Measurements from ENCODE around the gene PCMT1. TPM values are rescaled to one million over a fixed set of nuclear protein-coding genes. Genes with fewer than 3 reads are reported as not detected.

The PCMT1 gene
- total and polyA plus RNA-seq, 2 of the 13 experiments (the other 11 are each of a cell fraction or from before 2014, with no cell fraction given) = 112 to 169 TPM

- TF ChIP-seq PBX3 (CRISPR knock-in tag; IDR thresholded peaks at IDR 0.05; ENCODE audit: borderline replicate concordance) (no peak), ZBTB25 (CRISPR knock-in tag; IDR thresholded peaks at IDR 0.05) (0 out of 2 replicates have a peak, but pooled peaks have one; percentile 53), ZNF678 (CRISPR knock-in tag; IDR thresholded peaks at IDR 0.05) (peak; percentile 88; the same call in 1 of the 2 replicates), FOSL2 (CRISPR knock-in tag; IDR thresholded peaks at IDR 0.05) (peak; percentile 71), ZNF615 (CRISPR knock-in tag; IDR thresholded peaks at IDR 0.05; ENCODE audit: borderline replicate concordance) (no peak), ZNF841 (CRISPR knock-in tag; IDR thresholded peaks at IDR 0.05; ENCODE audit: borderline replicate concordance) (no peak), DDIT3 (CRISPR knock-in tag; IDR thresholded peaks at IDR 0.05) (no peak), HNRNPH1 (optimal IDR thresholded peaks at IDR 0.05; ENCODE audit: low read depth, low read length) (no peak), ZNF878 (CRISPR knock-in tag; IDR thresholded peaks at IDR 0.05) (peak; percentile 78), SAFB2 (CRISPR knock-in tag; IDR thresholded peaks at IDR 0.05; ENCODE audit: borderline replicate concordance, low read depth) (0 out of 2 replicates have a peak, but pooled peaks have one; percentile 82), ZNF598 (CRISPR knock-in tag; IDR thresholded peaks at IDR 0.05; ENCODE audit: borderline replicate concordance) (peak; percentile 92; the same call in 1 of the 2 replicates), SP140L (CRISPR knock-in tag; IDR thresholded peaks at IDR 0.05; ENCODE audit: borderline replicate concordance) (no peak), NR2F1 (CRISPR knock-in tag; IDR thresholded peaks at IDR 0.05) (peak in 1 of 2 experiments; percentile 61; a peak in 2 of 4 replicates), NFKB2 (CRISPR knock-in tag; IDR thresholded peaks at IDR 0.05; ENCODE audit: borderline replicate concordance) (peak; percentile 89; the same call in 1 of the 2 replicates), SKI (IDR thresholded peaks at IDR 0.05; ENCODE audit: partially characterized antibody) (peak; percentile 24), TOE1 (CRISPR knock-in tag; IDR thresholded peaks at IDR 0.05) (no peak), MLX (CRISPR knock-in tag; IDR thresholded peaks at IDR 0.05) (0 out of 2 replicates have a peak, but pooled peaks have one; percentile 8), SNAPC2 (CRISPR knock-in tag; IDR thresholded peaks at IDR 0.05) (no peak)
- TF ChIP-seq, protein P1, sequence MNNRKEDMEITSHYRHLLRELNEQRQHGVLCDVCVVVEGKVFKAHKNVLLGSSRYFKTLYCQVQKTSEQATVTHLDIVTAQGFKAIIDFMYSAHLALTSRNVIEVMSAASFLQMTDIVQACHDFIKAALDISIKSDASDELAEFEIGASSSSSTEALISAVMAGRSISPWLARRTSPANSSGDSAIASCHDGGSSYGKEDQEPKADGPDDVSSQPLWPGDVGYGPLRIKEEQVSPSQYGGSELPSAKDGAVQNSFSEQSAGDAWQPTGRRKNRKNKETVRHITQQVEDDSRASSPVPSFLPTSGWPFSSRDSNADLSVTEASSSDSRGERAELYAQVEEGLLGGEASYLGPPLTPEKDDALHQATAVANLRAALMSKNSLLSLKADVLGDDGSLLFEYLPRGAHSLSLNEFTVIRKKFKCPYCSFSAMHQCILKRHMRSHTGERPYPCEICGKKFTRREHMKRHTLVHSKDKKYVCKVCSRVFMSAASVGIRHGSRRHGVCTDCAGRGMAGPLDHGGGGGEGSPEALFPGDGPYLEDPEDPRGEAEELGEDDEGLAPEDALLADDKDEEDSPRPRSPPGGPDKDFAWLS (CRISPR knock-in tag; IDR thresholded peaks at IDR 0.05; ENCODE audit: borderline replicate concordance) = no peak
- TF ChIP-seq, protein P2, sequence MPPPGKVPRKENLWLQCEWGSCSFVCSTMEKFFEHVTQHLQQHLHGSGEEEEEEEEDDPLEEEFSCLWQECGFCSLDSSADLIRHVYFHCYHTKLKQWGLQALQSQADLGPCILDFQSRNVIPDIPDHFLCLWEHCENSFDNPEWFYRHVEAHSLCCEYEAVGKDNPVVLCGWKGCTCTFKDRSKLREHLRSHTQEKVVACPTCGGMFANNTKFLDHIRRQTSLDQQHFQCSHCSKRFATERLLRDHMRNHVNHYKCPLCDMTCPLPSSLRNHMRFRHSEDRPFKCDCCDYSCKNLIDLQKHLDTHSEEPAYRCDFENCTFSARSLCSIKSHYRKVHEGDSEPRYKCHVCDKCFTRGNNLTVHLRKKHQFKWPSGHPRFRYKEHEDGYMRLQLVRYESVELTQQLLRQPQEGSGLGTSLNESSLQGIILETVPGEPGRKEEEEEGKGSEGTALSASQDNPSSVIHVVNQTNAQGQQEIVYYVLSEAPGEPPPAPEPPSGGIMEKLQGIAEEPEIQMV (CRISPR knock-in tag; IDR thresholded peaks at IDR 0.05; ENCODE audit: low read depth) = peak; percentile 85
- TF ChIP-seq, protein P3, sequence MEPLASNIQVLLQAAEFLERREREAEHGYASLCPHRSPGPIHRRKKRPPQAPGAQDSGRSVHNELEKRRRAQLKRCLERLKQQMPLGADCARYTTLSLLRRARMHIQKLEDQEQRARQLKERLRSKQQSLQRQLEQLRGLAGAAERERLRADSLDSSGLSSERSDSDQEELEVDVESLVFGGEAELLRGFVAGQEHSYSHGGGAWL (CRISPR knock-in tag; IDR thresholded peaks at IDR 0.05) = peak; percentile 86; the same call in 1 of the 2 replicates
Observed at GRCh38 chr6:149746147-149746946, 3.2 kb upstream of the PCMT1 start, which contains the start of gene NUP43 (continued).
